Peyer's patch (tissue), 4 donors: ENCODE measurements around the gene DENND11. TPM values are rescaled to one million over a fixed set of nuclear protein-coding genes. Genes with fewer than 3 reads are reported as not detected.
A peak's percentile ranks its signal among the peaks of the same experiment; 100 is the strongest.
"Not testable (repeated sequence)": the region's sequence is repeated elsewhere in the genome, so short reads cannot be mapped to it uniquely, and the experiment has no call there.

ENCODE experiments used
- DNase-seq, 3 donors: peaks; one replicate each; pipeline ENCODE4 v3.0.0-alpha.2; 2017 to 2019
- H3K27ac ChIP-seq, 4 donors: fragments of 200-600 bp; sonication (generic); one replicate each; pipeline ENCODE4 v1.5.1; 2016 to 2019
- H3K27me3 ChIP-seq, 2 donors: fragments of 200-600 bp; sonication (generic); one replicate each; pipeline ENCODE4 v1.5.1; 2019
- H3K36me3 ChIP-seq, 3 donors: fragments of 200-600 bp; sonication (generic); one replicate each; pipeline ENCODE4 v1.5.1; 2016 to 2019
- H3K4me1 ChIP-seq, 4 donors: fragments of 200-600 bp; sonication (generic); one replicate each; pipeline ENCODE4 v1.5.1; 2016 to 2019
- H3K4me3 ChIP-seq, 4 donors: fragments of 200-600 bp; sonication (generic); 1 replicate in 3 of 4; 2 replicates in 1 of 4; pipeline ENCODE4 v1.5.1; 2016 to 2019; ENCODE audit warnings: mild to moderate bottlenecking in 1 of 4
- H3K9me3 ChIP-seq, 4 donors: fragments of 200-600 bp; sonication (generic); one replicate each; pipeline ENCODE4 v1.5.1; 2016 to 2019; ENCODE audit warnings: mild to moderate bottlenecking in 1 of 4
- POLR2A ChIP-seq, 2 donors: fragments of 450-650 bp; IDR thresholded peaks; one replicate each; pipeline ENCODE4 v1.5.1; 2017; ENCODE audit warnings: antibody characterized with exemption in 2 of 2, mild to moderate bottlenecking in 2 of 2, moderate library complexity in 2 of 2
- total RNA-seq, 4 donors: library from RNA; depleted of rRNA; stranded (reverse); fragments of >200 nt; gene quantifications; one replicate each; pipeline ENCODE4 v1.1.0, GENCODE V29; 2016
- TF ChIP-seq, protein P1 (sequence below), 6 experiments: fragments of 450-650 bp in 4 of 6; fragments of 200-600 bp in 2 of 6; sonication (generic) in 1 of 6; IDR thresholded peaks; one replicate each; pipeline ENCODE4 v1.5.1; 2017 to 2019; ENCODE audit warnings: antibody characterized with exemption in 6 of 6, mild to moderate bottlenecking in 3 of 6, moderate library complexity in 1 of 6

DENND11 gene
- total RNA-seq, 4 donors from 2014 or later: 22.6 to 31.0 (median 26.4) TPM

DNA sequence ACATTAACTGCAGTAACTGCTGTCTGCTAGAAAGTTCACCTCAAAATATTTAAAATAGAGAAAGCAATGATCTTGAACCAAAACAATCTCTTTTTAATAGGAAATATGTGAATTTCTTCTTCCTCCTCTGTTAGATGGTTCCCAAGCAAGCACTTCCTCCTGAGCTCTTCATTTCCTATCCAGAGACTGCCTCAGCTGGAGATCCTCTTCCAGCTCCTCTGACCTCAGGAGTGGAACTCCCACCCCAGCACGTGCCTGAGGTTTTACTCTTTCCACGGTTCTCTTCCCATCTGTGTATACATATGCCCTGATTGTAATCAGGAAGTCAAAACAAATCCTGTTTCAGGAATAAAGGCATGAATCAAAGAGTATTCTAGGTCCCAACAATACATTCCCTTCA lies 5.6 kb downstream of the DENND11 start:
- no peak overlapping the region for H3K27ac ChIP-seq
- H3K4me3 ChIP-seq: no peak overlapping the region
- TF ChIP-seq POLR2A (IDR thresholded peaks at IDR 0.05): no peak
- TF ChIP-seq, protein P1, sequence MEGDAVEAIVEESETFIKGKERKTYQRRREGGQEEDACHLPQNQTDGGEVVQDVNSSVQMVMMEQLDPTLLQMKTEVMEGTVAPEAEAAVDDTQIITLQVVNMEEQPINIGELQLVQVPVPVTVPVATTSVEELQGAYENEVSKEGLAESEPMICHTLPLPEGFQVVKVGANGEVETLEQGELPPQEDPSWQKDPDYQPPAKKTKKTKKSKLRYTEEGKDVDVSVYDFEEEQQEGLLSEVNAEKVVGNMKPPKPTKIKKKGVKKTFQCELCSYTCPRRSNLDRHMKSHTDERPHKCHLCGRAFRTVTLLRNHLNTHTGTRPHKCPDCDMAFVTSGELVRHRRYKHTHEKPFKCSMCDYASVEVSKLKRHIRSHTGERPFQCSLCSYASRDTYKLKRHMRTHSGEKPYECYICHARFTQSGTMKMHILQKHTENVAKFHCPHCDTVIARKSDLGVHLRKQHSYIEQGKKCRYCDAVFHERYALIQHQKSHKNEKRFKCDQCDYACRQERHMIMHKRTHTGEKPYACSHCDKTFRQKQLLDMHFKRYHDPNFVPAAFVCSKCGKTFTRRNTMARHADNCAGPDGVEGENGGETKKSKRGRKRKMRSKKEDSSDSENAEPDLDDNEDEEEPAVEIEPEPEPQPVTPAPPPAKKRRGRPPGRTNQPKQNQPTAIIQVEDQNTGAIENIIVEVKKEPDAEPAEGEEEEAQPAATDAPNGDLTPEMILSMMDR (IDR thresholded peaks at IDR 0.05): no peak
- H3K9me3 ChIP-seq: no peaks in the 10 kb centered on the region
- H3K27me3 ChIP-seq: no peaks in the 10 kb centered on the region
- DNase-seq: no peak
- H3K4me1 ChIP-seq: peaks cover 0 to 29% (median 4%) of the 10 kb centered on the region in 4 donors
- H3K36me3 ChIP-seq: no peaks in the 10 kb centered on the region

DNA sequence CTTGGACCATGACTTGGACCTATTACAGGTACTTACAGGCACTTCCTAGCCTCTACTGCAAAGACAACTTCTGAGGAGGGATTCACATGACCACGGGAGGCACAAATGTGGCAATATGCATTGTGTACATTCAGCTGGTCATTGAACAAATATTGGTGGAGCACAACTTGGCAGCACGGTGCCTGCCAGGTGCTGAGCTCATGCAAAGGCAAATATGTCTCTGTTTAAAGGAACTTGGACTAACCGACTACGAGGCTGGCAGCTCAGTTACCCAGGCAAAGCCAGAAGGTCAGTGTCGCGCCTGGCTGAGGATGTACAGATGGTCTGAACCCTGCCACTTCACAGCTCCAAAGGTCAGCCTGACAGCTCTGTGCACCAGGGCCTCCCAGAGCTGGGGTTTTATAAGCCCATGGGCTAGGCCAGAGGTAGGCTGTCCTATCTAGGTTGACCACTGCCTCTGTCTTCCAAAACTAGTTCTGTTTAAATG lies 6.1 kb downstream of the DENND11 start:
- TF ChIP-seq, protein P1 (IDR thresholded peaks at IDR 0.05): no peak
- no peak for TF ChIP-seq POLR2A (IDR thresholded peaks at IDR 0.05)
- Histone ChIP-seq H3K4me3 (no peak overlapping the region), H3K27ac (no peak overlapping the region), H3K9me3 (no peaks in the 10 kb centered on the region), H3K27me3 (no peaks in the 10 kb centered on the region), H3K4me1 (peaks cover 0 to 26% (median 3%) of the 10 kb centered on the region in 4 donors), H3K36me3 (no peaks in the 10 kb centered on the region)
- peak in 2 of 3 donors; percentile 61 to 66 for DNase-seq

DNA sequence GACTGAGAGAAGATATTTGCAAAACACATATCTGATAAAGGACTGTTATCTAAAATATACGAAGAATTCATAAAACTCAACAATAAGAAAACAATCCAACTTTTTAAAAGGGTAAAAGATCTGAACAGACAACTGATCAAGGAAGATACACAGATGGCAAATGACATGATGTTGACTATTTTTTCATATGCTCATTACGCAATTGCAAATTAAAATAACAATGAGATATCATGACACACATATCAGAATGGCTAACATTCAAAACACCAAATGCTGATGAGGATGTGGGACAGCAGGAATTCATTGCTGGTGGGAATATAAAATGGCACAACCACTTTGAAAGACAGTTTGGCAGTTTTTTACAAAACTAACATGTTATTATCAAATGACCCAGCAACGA lies 8.9 kb downstream of the DENND11 start:
- Histone ChIP-seq H3K4me1 (peaks cover 0 to 16% (median 0%) of the 10 kb centered on the region in 4 donors), H3K9me3 (no peaks in the 10 kb centered on the region), H3K36me3 (no peaks in the 10 kb centered on the region), H3K27ac (no peak overlapping the region), H3K4me3 (no peak overlapping the region), H3K27me3 (no peaks in the 10 kb centered on the region)
- DNase-seq: no peak
- TF ChIP-seq POLR2A (IDR thresholded peaks at IDR 0.05): no peak
- TF ChIP-seq, protein P1 (IDR thresholded peaks at IDR 0.05): no peak

GRCh38 chr7:141691961-141692360 lies 10.0 kb downstream of the DENND11 start:
- no peak for DNase-seq
- peaks cover 0 to 16% (median 0%) of the 10 kb centered on the region in 4 donors for H3K4me1 ChIP-seq
- no peaks in the 10 kb centered on the region for H3K27me3 ChIP-seq
- no peak overlapping the region for H3K4me3 ChIP-seq
- H3K9me3 ChIP-seq: no peaks in the 10 kb centered on the region
- TF ChIP-seq POLR2A (IDR thresholded peaks at IDR 0.05): no peak
- TF ChIP-seq, protein P1 (IDR thresholded peaks at IDR 0.05): no peak
- no peak overlapping the region for H3K27ac ChIP-seq
- H3K36me3 ChIP-seq: no peaks in the 10 kb centered on the region

DNA sequence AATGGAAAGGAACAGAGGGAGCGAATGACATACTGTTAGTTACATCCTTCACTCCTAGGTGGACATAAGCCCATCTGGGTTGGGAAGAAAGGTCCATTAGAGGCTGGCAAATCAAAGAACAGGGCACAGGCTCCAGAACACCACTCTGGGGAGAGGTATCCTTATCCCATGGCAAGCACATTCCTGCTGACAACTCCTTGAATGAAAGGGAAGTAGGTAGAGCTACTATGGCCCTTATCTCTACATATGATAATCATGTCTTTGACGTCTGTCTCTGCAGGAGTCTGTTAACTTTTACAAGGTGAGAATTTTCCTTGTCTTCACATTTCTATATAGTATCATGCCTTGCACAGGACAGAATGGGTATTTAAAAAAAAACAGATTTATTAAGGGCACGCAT lies 10.4 kb downstream of the DENND11 start:
- H3K4me3 ChIP-seq: no peak overlapping the region
- TF ChIP-seq, protein P1 (IDR thresholded peaks at IDR 0.05): no peak
- no peak for TF ChIP-seq POLR2A (IDR thresholded peaks at IDR 0.05)
- no peaks in the 10 kb centered on the region for H3K36me3 ChIP-seq
- peaks cover 0 to 12% (median 0%) of the 10 kb centered on the region in 4 donors for H3K4me1 ChIP-seq
- H3K27ac ChIP-seq: no peak overlapping the region
- H3K9me3 ChIP-seq: no peaks in the 10 kb centered on the region
- H3K27me3 ChIP-seq: no peaks in the 10 kb centered on the region
- DNase-seq: no peak

DNA sequence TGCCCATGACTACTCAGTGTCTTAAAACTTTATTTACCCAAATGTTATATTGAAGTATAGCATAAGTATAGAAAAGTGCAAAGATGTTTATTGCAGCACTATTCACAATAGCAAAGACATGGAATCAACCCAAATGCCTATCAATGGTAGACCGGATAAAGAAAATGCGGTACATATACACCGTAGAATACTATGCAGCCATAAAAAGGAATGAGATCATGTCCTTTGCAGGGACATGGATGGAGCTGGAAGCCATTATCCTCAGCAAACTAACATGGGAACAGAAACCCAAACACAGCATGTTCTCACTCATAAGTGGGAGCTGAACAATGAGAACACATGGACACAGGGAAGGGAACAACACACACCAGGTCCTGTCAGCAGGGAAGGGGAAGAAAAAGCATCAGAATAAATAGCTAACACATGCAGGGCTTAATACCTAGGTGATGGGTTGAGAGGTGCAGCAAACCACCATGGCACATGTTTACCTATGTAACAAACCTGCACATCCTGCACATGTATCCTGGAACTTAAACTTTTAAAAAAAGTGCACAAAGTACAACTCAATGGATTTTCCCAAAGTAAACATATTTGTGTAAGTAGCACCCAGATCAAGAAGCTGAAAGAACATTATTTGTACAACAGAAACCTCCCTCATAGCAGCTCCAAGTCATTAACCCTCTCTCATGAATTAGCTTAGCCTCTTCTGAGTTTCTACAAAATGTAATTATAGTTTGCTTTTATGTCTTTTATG lies 12.7 kb downstream of the DENND11 start:
- not testable (repeated sequence) for H3K27ac ChIP-seq, H3K27me3 ChIP-seq, H3K36me3 ChIP-seq, H3K4me1 ChIP-seq, DNase-seq, H3K4me3 ChIP-seq, H3K9me3 ChIP-seq
